Measurements from ENCODE around the gene SNUPN. TPM values are rescaled to one million over a fixed set of nuclear protein-coding genes. Genes with fewer than 3 reads are reported as not detected.
A peak's percentile ranks its signal among the peaks of the same experiment; 100 is the strongest.

SNUPN gene
- total RNA-seq, 2 donors from 2014 or later, result 13.7 to 17.3 TPM

- TF ChIP-seq, protein P1, sequence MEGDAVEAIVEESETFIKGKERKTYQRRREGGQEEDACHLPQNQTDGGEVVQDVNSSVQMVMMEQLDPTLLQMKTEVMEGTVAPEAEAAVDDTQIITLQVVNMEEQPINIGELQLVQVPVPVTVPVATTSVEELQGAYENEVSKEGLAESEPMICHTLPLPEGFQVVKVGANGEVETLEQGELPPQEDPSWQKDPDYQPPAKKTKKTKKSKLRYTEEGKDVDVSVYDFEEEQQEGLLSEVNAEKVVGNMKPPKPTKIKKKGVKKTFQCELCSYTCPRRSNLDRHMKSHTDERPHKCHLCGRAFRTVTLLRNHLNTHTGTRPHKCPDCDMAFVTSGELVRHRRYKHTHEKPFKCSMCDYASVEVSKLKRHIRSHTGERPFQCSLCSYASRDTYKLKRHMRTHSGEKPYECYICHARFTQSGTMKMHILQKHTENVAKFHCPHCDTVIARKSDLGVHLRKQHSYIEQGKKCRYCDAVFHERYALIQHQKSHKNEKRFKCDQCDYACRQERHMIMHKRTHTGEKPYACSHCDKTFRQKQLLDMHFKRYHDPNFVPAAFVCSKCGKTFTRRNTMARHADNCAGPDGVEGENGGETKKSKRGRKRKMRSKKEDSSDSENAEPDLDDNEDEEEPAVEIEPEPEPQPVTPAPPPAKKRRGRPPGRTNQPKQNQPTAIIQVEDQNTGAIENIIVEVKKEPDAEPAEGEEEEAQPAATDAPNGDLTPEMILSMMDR (IDR thresholded peaks at IDR 0.05), result no peak
- DNase-seq (ENCODE audit: low spot score), result no peak
- H3K36me3 ChIP-seq, result peaks cover 15% of the 10 kb centered on the region
- peak overlapping the region; percentile 78 to 86 for H3K27ac ChIP-seq
- H3K4me3 ChIP-seq, result no peak overlapping the region
- peaks cover 0 to 47% of the 10 kb centered on the region in 2 donors for H3K4me1 ChIP-seq
- no peaks in the 10 kb centered on the region for H3K9me3 ChIP-seq
- H3K27me3 ChIP-seq, result no peaks in the 10 kb centered on the region
These were observed 36.2 kb upstream of the SNUPN start for GRCh38 chr15:75661756-75662140.

- no peaks in the 10 kb centered on the region for H3K9me3 ChIP-seq
- peak overlapping the region; percentile 78 to 86 for H3K27ac ChIP-seq
- no peaks in the 10 kb centered on the region for H3K27me3 ChIP-seq
- H3K4me1 ChIP-seq, result peaks cover 0 to 42% of the 10 kb centered on the region in 2 donors
- H3K36me3 ChIP-seq, result peaks cover 15% of the 10 kb centered on the region
- TF ChIP-seq, protein P1 (IDR thresholded peaks at IDR 0.05), result no peak
- no peak overlapping the region for H3K4me3 ChIP-seq
- peak; percentile 92 for DNase-seq (ENCODE audit: low spot score)
These were observed 35.7 kb upstream of the SNUPN start for GRCh38 chr15:75661100-75661755.

DNA sequence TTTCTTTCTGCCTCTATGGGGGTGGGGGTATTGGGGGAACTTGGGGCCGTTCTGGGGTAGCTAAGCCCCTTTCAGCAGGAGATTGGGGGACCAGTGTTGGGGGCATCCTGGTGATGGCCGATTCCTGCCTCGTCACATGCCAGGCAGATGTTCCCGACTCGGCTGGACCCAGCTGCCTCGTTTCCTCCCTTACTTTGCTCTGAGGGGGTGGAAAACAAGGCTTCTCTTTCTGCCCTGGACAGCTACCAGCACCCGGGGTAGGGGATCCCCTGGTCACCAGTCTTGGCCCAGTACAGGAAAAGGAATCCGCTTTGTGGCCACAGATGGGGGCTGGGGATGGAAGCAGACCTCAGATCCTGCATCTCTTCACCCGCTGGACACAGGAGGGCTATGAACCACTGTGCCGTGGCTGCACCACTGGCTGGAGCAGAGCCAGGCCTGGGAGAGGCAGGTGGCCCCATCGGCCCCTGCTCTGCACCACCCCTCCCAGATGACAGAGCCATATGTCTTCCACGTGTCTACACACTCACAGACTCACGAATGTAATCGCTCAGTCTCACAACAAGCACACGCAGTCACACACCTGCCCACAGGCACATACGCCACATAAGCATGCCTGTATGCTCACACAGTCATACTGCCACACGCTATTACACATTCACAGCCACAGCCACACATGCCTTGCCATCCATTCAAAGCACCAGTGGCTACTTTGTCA lies 34.6 kb upstream of the SNUPN start:
- DNase-seq (ENCODE audit: low spot score), result no peak
- peak overlapping the region; percentile 78 to 86 for H3K27ac ChIP-seq
- peaks cover 0 to 36% of the 10 kb centered on the region in 2 donors for H3K4me1 ChIP-seq
- no peak overlapping the region for H3K4me3 ChIP-seq
- no peaks in the 10 kb centered on the region for H3K27me3 ChIP-seq
- peaks cover 15% of the 10 kb centered on the region for H3K36me3 ChIP-seq
- TF ChIP-seq, protein P1 (IDR thresholded peaks at IDR 0.05), result no peak
- no peaks in the 10 kb centered on the region for H3K9me3 ChIP-seq

- Histone ChIP-seq H3K27ac (peak overlapping the region; percentile 52 to 58), H3K9me3 (no peaks in the 10 kb centered on the region), H3K4me1 (peaks cover 0 to 44% of the 10 kb centered on the region in 2 donors), H3K4me3 (no peak overlapping the region), H3K27me3 (no peaks in the 10 kb centered on the region), H3K36me3 (peaks cover 15% of the 10 kb centered on the region)
- TF ChIP-seq, protein P1 (IDR thresholded peaks at IDR 0.05), result no peak
- DNase-seq (ENCODE audit: low spot score), result no peak
These were observed 33.7 kb upstream of the SNUPN start for GRCh38 chr15:75659141-75659771.

GRCh38 chr15:75656813-75657212 lies 31.3 kb upstream of the SNUPN start:
- no peak for DNase-seq (ENCODE audit: low spot score)

More at GRCh38 chr15:75656813-75657212, 31.3 kb upstream of the SNUPN start:
- peaks cover 15% of the 10 kb centered on the region for H3K36me3 ChIP-seq
- H3K27me3 ChIP-seq, result no peaks in the 10 kb centered on the region
- peaks cover 0 to 68% of the 10 kb centered on the region in 2 donors for H3K4me1 ChIP-seq
- no peak overlapping the region for H3K4me3 ChIP-seq
- no peak overlapping the region for H3K27ac ChIP-seq
- no peaks in the 10 kb centered on the region for H3K9me3 ChIP-seq
- TF ChIP-seq, protein P1 (IDR thresholded peaks at IDR 0.05), result no peak
